ENCODE measurements around the gene B4GALT1. TPM values are rescaled to one million over a fixed set of nuclear protein-coding genes. Genes with fewer than 3 reads are reported as not detected.

B4GALT1 gene
- total and polyA plus RNA-seq, 4 donors, result 27.2 to 130 (median 86.2) TPM

GRCh38 chr9:33128570-33128969, 38.6 kb downstream of the B4GALT1 start:
- WGBS, 2 donors, result 93% methylated on average over 4 of the region's 4 CpGs
- no peak overlapping the region for H3K9ac ChIP-seq (ENCODE audit: insufficient read depth in 1 of 2, low read length in 2 of 2)
- H3K4me1 ChIP-seq (ENCODE audit: control insufficient read depth in 5 of 5, insufficient read depth in 5 of 5, low read length in 5 of 5), result peaks cover 0 to 22% (median 13%) of the 10 kb centered on the region in 5 donors
- no peak for TF ChIP-seq CTCF (IDR thresholded peaks at IDR 0.05; ENCODE audit: control extremely low read depth, extremely low read depth)
- no peaks in the 10 kb centered on the region for H3K9me3 ChIP-seq (ENCODE audit: control insufficient read depth in 4 of 4, insufficient read depth in 3 of 4, low read length in 3 of 4)
- ATAC-seq (ENCODE audit: insufficient read depth, low FRiP score) (no peak), DNase-seq (no peak)
- H3K36me3 ChIP-seq (ENCODE audit: control insufficient read depth in 4 of 4, insufficient read depth in 4 of 4, low read length in 4 of 4), result peaks cover 4 to 33% (median 28%) of the 10 kb centered on the region in 4 donors
- no peak overlapping the region for H3K4me3 ChIP-seq
- no peak overlapping the region for H3K27ac ChIP-seq (ENCODE audit: low read depth in 1 of 2, low read length in 1 of 2)
- H3K27me3 ChIP-seq (ENCODE audit: control insufficient read depth in 3 of 3, insufficient read depth in 3 of 3, low read length in 2 of 3), result no peaks in the 10 kb centered on the region

DNA sequence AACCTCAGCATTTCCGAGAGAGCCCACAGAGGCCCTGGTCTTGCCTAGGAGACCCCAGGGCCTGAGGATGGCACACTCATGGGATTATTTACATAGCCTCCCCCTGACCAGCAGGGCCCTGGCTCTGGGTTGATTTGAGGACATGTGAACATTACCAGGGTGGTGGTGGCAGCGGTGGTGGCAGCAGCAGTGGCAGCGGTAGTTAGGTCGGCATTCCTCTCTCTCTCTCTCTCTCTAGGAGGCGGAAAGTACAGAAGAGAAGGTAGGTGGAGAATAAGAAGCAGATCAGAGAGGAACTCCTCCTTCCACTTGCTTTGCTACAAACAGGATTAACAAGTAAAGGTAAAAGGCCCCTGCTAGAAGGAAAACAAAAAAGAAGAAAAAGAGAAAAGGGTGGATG, 39.3 kb downstream of the B4GALT1 start:
- H3K9ac ChIP-seq (ENCODE audit: insufficient read depth in 1 of 2, low read length in 2 of 2), result no peak overlapping the region
- DNase-seq (no peak), ATAC-seq (ENCODE audit: insufficient read depth, low FRiP score) (no peak)
- TF ChIP-seq CTCF (IDR thresholded peaks at IDR 0.05; ENCODE audit: control extremely low read depth, extremely low read depth), result no peak
- no peak overlapping the region for H3K27ac ChIP-seq (ENCODE audit: low read depth in 1 of 2, low read length in 1 of 2)
- WGBS, 2 donors, result 79 to 90% methylated on average over 5 of the region's 5 CpGs
- H3K36me3 ChIP-seq (ENCODE audit: control insufficient read depth in 4 of 4, insufficient read depth in 4 of 4, low read length in 4 of 4), result peaks cover 4 to 27% (median 24%) of the 10 kb centered on the region in 4 donors
- H3K27me3 ChIP-seq (ENCODE audit: control insufficient read depth in 3 of 3, insufficient read depth in 3 of 3, low read length in 2 of 3), result no peaks in the 10 kb centered on the region
- H3K4me1 ChIP-seq (ENCODE audit: control insufficient read depth in 5 of 5, insufficient read depth in 5 of 5, low read length in 5 of 5), result peaks cover 0 to 22% (median 13%) of the 10 kb centered on the region in 5 donors
- H3K9me3 ChIP-seq (ENCODE audit: control insufficient read depth in 4 of 4, insufficient read depth in 3 of 4, low read length in 3 of 4), result no peaks in the 10 kb centered on the region
- H3K4me3 ChIP-seq, result no peak overlapping the region

DNA sequence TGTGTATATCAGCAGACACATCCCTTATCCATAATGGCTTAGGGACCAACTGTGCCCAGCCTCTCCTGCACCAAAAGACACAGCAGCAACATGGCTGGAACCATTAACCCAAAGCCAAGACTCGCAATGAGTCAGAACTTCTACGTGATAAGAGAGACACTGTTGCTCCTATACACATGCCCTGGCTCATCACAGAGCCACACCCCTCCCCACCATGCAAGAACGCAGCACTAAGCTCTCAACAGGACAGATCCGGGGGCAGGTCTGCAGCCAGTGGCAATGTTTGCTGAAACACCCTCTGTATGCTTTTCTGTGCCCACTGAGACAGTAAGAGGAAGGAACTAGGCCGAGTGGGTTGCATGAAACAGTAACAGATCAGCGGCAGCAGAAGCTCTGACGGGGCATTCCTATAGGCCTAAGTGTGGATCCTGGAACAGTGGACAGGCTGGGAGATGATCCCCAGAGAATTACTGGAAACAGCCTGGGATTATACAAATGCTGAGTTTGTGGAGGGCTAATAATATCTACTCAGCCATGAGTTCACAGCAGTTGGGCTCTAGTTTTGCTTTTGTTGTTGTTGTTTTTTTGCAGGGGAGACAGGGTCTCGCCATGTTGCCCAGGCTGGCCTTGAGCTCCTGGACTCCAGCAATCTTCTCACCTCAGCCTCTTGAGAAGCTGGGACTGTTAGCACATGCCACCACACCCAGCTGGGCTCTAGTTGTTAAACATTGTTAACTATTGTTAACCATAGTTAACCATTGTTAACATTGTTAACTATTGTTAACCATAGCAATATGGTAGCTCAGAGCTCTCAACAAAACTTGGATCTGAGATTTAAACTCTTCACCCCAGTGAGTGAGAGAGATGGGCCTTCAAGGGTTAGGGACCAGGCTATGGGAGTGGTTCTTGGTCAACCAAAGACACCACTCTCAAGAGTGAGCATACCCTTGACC, 41.0 kb downstream of the B4GALT1 start:
- WGBS, 2 donors, result 47 to 71% methylated on average over 8 of the region's 8 CpGs
- no peak for DNase-seq
- ATAC-seq (ENCODE audit: insufficient read depth, low FRiP score), result no peak
- Histone ChIP-seq H3K36me3 (ENCODE audit: control insufficient read depth in 4 of 4, insufficient read depth in 4 of 4, low read length in 4 of 4) (peaks cover 4 to 26% (median 19%) of the 10 kb centered on the region in 4 donors), H3K9me3 (ENCODE audit: control insufficient read depth in 4 of 4, insufficient read depth in 3 of 4, low read length in 3 of 4) (no peaks in the 10 kb centered on the region), H3K27me3 (ENCODE audit: control insufficient read depth in 3 of 3, insufficient read depth in 3 of 3, low read length in 2 of 3) (no peaks in the 10 kb centered on the region), H3K4me1 (ENCODE audit: control insufficient read depth in 5 of 5, insufficient read depth in 5 of 5, low read length in 5 of 5) (peaks cover 0 to 22% (median 13%) of the 10 kb centered on the region in 5 donors), H3K27ac (ENCODE audit: low read depth in 1 of 2, low read length in 1 of 2) (no peak overlapping the region), H3K4me3 (no peak overlapping the region), H3K9ac (ENCODE audit: insufficient read depth in 1 of 2, low read length in 2 of 2) (no peak overlapping the region)
- TF ChIP-seq CTCF (IDR thresholded peaks at IDR 0.05; ENCODE audit: control extremely low read depth, extremely low read depth), result no peak
